ENCODE data around the gene TIAM2. TPM values are rescaled to one million over a fixed set of nuclear protein-coding genes. Genes with fewer than 3 reads are reported as not detected.

Gene TIAM2
- polyA plus RNA-seq, 1 experiment: 12.6 TPM

DNA sequence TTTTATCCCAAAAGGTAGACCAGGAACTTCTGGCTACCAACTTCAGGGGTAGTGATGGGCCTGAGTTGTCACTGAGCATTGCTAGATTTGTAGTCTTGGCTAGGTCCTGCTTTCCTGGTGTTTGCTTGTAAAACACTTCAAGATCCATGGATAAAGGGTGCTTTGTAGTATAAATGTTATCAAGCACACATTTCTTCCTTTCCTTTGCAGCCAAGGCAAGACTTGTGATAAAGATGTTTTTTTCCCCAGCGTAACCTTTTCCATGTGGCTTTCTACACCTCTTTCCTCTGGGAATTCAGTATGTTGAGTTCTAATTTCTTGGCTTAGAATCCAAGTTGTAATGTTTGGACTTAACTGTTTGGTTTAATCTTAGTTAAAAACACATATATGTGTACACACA, 145.9 kb downstream of the TIAM2 start:
- TF ChIP-seq, protein P1, sequence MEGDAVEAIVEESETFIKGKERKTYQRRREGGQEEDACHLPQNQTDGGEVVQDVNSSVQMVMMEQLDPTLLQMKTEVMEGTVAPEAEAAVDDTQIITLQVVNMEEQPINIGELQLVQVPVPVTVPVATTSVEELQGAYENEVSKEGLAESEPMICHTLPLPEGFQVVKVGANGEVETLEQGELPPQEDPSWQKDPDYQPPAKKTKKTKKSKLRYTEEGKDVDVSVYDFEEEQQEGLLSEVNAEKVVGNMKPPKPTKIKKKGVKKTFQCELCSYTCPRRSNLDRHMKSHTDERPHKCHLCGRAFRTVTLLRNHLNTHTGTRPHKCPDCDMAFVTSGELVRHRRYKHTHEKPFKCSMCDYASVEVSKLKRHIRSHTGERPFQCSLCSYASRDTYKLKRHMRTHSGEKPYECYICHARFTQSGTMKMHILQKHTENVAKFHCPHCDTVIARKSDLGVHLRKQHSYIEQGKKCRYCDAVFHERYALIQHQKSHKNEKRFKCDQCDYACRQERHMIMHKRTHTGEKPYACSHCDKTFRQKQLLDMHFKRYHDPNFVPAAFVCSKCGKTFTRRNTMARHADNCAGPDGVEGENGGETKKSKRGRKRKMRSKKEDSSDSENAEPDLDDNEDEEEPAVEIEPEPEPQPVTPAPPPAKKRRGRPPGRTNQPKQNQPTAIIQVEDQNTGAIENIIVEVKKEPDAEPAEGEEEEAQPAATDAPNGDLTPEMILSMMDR (IDR thresholded peaks at IDR 0.05; ENCODE audit: low read depth, low read length): no peak

DNA sequence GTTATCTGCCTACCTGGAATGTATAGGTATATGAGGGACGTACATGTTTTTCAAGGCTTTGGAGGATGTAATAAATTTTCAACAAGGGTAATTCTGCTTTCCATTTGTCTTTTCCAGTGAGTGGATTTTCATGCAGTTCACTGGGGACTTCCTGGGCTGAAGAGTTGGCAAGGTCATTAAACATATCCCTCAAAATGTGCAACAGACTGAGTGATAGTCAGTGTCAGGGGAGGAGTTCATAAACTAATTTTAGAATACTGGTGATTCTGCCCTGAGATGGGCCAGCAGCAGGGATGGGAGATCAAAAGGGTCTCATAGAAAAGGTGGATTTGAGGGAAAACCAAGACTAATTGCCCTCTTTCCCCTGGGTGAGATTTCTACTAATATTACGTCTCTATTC, 146.4 kb downstream of the TIAM2 start:
- CTCF ChIA-PET: no interaction called here
- no peak overlapping the region for H3K4me3 ChIP-seq (ENCODE audit: low read depth, low read length)
- peaks cover 3% of the 10 kb centered on the region; the same call in 1 of the 2 replicates for H3K9me3 ChIP-seq (ENCODE audit: control insufficient read depth, insufficient read depth, low read length)
- no peak overlapping the region for H3K27ac ChIP-seq (ENCODE audit: low read depth, low read length)
- no peaks in the 10 kb centered on the region for H3K27me3 ChIP-seq (ENCODE audit: control insufficient read depth, insufficient read depth, low read length)
- TF ChIP-seq, protein P1 (IDR thresholded peaks at IDR 0.05; ENCODE audit: low read depth, low read length): no peak
- POLR2A ChIA-PET: no interaction called here
- DNase-seq (ENCODE audit: low read depth, low spot score): no peak

More for the DNA sequence above, 145.9 kb downstream of the TIAM2 start:
- H3K27me3 ChIP-seq (ENCODE audit: control insufficient read depth, insufficient read depth, low read length): no peaks in the 10 kb centered on the region
- CTCF ChIA-PET: no interaction called here
- H3K9me3 ChIP-seq (ENCODE audit: control insufficient read depth, insufficient read depth, low read length): peaks cover 3% of the 10 kb centered on the region; the same call in 1 of the 2 replicates
- POLR2A ChIA-PET: no interaction called here
- H3K27ac ChIP-seq (ENCODE audit: low read depth, low read length): no peak overlapping the region
- no peak overlapping the region for H3K4me3 ChIP-seq (ENCODE audit: low read depth, low read length)
- no peak for DNase-seq (ENCODE audit: low read depth, low spot score)

- no peak for DNase-seq (ENCODE audit: low read depth, low spot score)
- TF ChIP-seq, protein P1 (IDR thresholded peaks at IDR 0.05; ENCODE audit: low read depth, low read length): no peak
- Histone ChIP-seq H3K27me3 (ENCODE audit: control insufficient read depth, insufficient read depth, low read length) (no peaks in the 10 kb centered on the region), H3K4me3 (ENCODE audit: low read depth, low read length) (no peak overlapping the region), H3K27ac (ENCODE audit: low read depth, low read length) (no peak overlapping the region), H3K9me3 (ENCODE audit: control insufficient read depth, insufficient read depth, low read length) (peaks cover 3% of the 10 kb centered on the region; the same call in 1 of the 2 replicates)
- CTCF ChIA-PET: no interaction called here
- POLR2A ChIA-PET: interaction anchor here (0.6 kb wide), 2 partner anchors 65 to 79 kb away, joined by 3 to 4 read pairs; no protein-coding TSS in a partner anchor
These were observed 147.3 kb downstream of the TIAM2 start for GRCh38 chr6:155142168-155143028.

DNA sequence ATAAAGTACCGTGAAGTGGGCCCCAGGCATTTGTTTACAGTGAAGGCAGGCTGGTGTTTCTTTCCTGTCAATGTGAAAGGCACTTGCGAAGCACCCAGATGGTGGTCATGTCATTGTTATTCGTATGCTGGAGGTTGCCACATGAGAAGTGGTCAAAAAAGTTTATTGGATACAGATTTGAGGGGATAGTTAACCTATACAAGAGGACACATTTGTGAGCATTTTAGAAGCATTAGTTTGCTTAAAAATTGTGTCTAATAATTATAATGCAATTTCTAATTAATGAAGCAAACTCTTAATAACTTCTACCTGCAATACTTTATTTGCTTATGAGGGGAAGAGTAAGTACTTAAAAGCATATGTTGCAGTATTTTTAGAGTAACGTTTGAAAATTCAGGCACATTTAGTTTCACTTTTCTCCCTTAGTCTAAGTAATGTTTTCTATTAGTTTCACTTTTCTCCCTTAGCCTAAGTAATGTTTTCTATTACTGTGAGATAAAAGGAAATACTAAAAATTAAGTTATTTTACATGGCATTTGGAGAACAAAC, 148.0 kb downstream of the TIAM2 start:
- peak overlapping the region; percentile 57 for H3K27ac ChIP-seq (ENCODE audit: low read depth, low read length)
- no peak for DNase-seq (ENCODE audit: low read depth, low spot score)
- ChIA-PET CTCF (no interaction called here), POLR2A (no interaction called here)
- TF ChIP-seq, protein P1 (IDR thresholded peaks at IDR 0.05; ENCODE audit: low read depth, low read length): no peak
- no peaks in the 10 kb centered on the region for H3K27me3 ChIP-seq (ENCODE audit: control insufficient read depth, insufficient read depth, low read length)
- peak overlapping the region; percentile 23; the same call in 1 of the 2 replicates for H3K4me3 ChIP-seq (ENCODE audit: low read depth, low read length)
- H3K9me3 ChIP-seq (ENCODE audit: control insufficient read depth, insufficient read depth, low read length): peaks cover 3% of the 10 kb centered on the region; the same call in 1 of the 2 replicates

- H3K27ac ChIP-seq (ENCODE audit: low read depth, low read length): peak overlapping the region; percentile 57
- no peaks in the 10 kb centered on the region for H3K27me3 ChIP-seq (ENCODE audit: control insufficient read depth, insufficient read depth, low read length)
- TF ChIP-seq, protein P1 (IDR thresholded peaks at IDR 0.05; ENCODE audit: low read depth, low read length): no peak
- no peak for DNase-seq (ENCODE audit: low read depth, low spot score)
- ChIA-PET CTCF (no interaction called here), POLR2A (no interaction called here)
- peaks cover 3% of the 10 kb centered on the region; the same call in 1 of the 2 replicates for H3K9me3 ChIP-seq (ENCODE audit: control insufficient read depth, insufficient read depth, low read length)
- peak overlapping the region; percentile 3 for H3K4me3 ChIP-seq (ENCODE audit: low read depth, low read length)
These were observed 148.5 kb downstream of the TIAM2 start for GRCh38 chr6:155143578-155144106.
